Measurements from ENCODE around the gene GLI2.

DNA sequence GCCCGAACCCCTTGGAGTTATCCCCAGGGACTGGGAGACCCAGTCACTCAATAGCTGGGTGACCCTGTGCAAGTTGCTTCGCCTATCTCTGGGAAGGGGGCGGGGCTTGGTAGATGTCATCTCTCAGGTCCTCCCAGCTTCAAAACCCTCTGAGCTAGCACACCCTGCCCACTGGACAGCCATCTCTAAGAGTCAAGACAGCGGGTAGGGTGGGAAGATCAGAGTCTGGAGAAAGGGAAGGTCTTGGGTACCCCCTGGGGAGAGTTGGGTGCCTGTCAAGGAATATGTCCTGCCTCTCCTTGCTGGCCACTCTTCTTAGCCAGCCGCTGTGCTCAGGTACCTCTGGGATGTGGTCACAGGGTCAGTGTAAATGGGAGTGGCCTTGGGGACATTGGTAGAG, 8.0 kb downstream of the GLI2 start:
- TF ChIP-seq POLR2AphosphoS5 (IDR thresholded peaks at IDR 0.05) = no peak
- TF ChIP-seq, protein P1, sequence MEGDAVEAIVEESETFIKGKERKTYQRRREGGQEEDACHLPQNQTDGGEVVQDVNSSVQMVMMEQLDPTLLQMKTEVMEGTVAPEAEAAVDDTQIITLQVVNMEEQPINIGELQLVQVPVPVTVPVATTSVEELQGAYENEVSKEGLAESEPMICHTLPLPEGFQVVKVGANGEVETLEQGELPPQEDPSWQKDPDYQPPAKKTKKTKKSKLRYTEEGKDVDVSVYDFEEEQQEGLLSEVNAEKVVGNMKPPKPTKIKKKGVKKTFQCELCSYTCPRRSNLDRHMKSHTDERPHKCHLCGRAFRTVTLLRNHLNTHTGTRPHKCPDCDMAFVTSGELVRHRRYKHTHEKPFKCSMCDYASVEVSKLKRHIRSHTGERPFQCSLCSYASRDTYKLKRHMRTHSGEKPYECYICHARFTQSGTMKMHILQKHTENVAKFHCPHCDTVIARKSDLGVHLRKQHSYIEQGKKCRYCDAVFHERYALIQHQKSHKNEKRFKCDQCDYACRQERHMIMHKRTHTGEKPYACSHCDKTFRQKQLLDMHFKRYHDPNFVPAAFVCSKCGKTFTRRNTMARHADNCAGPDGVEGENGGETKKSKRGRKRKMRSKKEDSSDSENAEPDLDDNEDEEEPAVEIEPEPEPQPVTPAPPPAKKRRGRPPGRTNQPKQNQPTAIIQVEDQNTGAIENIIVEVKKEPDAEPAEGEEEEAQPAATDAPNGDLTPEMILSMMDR (IDR thresholded peaks at IDR 0.05) = no peak
